ENCODE data around the gene ANGPT4. TPM values are rescaled to one million over a fixed set of nuclear protein-coding genes. Genes with fewer than 3 reads are reported as not detected.

The ANGPT4 gene
- total RNA-seq, 1 donor from 2014 or later = not detected

DNA sequence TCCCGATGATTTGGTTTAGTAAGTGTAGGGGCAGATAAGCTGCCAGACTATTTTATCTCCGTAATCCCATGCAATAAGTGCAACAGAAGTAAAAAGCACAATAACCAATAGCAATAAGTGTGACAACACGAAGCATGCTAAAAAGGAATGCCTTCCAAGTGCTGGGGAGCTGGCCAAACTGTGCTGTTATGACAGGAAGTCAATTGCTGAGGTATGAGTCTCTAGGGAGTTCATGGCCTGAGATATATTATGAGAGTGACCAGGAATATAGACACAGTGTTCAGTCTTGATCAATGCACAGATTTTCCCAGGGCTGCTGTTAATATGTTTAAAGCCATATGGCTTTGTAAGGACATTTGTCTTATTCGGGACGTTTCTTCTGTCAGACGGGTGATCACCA lies 10.5 kb upstream of the ANGPT4 start:
- H3K4me3 ChIP-seq (ENCODE audit: low read depth, low read length) = no peak overlapping the region
- TF ChIP-seq, protein P1, sequence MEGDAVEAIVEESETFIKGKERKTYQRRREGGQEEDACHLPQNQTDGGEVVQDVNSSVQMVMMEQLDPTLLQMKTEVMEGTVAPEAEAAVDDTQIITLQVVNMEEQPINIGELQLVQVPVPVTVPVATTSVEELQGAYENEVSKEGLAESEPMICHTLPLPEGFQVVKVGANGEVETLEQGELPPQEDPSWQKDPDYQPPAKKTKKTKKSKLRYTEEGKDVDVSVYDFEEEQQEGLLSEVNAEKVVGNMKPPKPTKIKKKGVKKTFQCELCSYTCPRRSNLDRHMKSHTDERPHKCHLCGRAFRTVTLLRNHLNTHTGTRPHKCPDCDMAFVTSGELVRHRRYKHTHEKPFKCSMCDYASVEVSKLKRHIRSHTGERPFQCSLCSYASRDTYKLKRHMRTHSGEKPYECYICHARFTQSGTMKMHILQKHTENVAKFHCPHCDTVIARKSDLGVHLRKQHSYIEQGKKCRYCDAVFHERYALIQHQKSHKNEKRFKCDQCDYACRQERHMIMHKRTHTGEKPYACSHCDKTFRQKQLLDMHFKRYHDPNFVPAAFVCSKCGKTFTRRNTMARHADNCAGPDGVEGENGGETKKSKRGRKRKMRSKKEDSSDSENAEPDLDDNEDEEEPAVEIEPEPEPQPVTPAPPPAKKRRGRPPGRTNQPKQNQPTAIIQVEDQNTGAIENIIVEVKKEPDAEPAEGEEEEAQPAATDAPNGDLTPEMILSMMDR (conservative IDR thresholded peaks at IDR 0.05; ENCODE audit: low read depth, low read length) = no peak
- DNase-seq (ENCODE audit: low read depth) = no peak

DNA sequence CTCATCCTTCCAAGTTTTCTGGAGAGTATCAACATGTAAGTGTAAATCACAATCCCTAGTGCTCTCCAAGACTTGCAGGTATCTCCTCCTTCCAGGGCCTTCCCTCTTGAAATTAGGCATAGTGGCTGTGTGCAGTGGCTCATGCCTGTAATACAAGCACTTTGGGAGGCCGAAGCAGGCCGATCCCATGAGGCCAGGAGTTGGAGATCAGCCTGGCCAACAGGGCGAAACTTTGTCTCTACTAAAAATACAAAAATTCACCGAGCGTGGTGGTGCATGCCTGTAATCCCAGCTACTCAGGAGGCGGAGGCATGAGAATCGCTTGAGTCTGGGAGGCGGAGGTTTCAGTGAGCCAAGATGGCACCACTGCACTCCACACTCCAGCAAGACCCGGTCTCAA lies 9.4 kb upstream of the ANGPT4 start:
- no peak overlapping the region for H3K4me3 ChIP-seq (ENCODE audit: low read depth, low read length)
- no peak for DNase-seq (ENCODE audit: low read depth)
- TF ChIP-seq, protein P1 (conservative IDR thresholded peaks at IDR 0.05; ENCODE audit: low read depth, low read length) = no peak

DNA sequence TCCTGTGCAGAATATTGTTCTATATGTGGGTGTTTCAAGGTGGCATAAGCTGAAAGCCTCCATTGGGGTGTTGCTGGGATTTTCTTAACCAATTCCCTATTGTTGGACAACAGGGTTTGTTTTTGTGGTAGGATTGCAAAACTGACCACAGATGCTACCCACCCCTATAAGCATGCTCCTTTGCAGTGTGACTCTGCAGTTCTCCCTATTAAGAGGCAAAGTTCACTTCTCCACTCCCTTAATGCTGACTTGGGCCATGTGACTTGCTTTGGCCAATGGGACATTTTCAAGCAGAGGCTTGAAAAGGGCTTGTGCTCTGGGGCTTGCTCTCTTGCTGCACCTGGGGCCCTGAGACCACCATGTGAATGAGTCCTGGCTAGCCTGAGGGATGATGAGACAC lies 8.5 kb upstream of the ANGPT4 start:
- no peak overlapping the region for H3K4me3 ChIP-seq (ENCODE audit: low read depth, low read length)
- no peak for DNase-seq (ENCODE audit: low read depth)
- TF ChIP-seq, protein P1 (conservative IDR thresholded peaks at IDR 0.05; ENCODE audit: low read depth, low read length) = no peak

DNA sequence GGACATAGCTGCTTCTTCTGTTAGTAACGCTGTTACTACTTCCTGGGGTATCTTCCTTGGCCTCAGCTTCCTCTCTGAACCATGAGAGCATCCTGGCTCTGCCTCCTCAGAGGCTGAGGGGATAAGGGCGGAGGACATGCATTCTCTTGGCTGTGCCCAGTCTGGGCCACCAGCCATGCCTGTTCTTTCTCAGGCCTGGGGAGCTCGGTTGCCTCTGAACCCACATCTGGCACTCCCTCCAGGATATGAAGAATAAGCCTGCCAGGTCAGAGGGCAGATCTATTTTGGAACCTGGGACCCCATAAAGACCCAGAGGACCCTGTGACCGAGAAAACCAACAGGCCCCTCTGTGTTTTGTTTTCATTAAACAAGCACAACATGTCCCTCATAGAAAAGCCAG lies 6.6 kb upstream of the ANGPT4 start:
- no peak for DNase-seq (ENCODE audit: low read depth)
- H3K4me3 ChIP-seq (ENCODE audit: low read depth, low read length) = no peak overlapping the region
- TF ChIP-seq, protein P1 (conservative IDR thresholded peaks at IDR 0.05; ENCODE audit: low read depth, low read length) = no peak

DNA sequence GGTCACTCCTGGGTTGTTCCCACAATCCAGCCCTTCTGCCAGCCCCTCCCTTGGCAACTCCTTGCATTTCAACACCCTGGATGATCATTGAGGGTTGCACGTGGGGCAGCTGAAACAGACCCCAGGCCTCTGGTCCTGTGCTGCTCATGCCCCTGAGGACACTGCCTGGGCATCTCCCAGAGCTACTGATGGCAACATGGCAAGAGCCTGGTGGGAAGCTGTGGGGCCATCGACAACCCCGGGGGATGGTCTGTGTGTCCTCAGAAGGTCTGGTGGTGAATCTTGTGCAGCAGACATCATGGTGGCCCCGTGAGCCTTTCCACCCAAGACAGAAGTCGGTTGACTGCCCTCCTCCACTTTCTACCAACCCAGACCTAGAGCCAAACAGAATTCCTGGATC lies 4.9 kb upstream of the ANGPT4 start:
- TF ChIP-seq, protein P1 (conservative IDR thresholded peaks at IDR 0.05; ENCODE audit: low read depth, low read length) = no peak
- H3K4me3 ChIP-seq (ENCODE audit: low read depth, low read length) = no peak overlapping the region
- DNase-seq (ENCODE audit: low read depth) = no peak

DNA sequence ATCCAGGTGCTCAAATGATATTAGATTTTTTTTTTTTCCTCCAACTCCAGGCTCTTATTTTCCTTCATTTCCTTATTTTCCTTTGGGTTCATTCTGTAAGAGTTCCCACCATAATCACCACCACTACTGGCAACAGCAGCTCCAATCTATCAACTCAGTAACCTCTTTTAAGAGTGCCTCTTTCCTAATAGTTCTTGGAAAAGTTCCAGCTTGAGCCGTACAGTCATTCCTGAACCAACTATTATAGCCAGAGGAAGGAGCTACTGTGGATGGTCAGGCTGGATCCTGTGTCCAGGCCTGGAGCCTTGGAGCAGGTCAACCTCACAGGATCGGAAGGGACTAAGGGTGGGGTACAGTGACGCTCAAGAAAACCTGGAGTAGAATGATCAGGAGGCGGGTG lies 4.2 kb upstream of the ANGPT4 start:
- TF ChIP-seq, protein P1 (conservative IDR thresholded peaks at IDR 0.05; ENCODE audit: low read depth, low read length) = no peak
- H3K4me3 ChIP-seq (ENCODE audit: low read depth, low read length) = no peak overlapping the region
- no peak for DNase-seq (ENCODE audit: low read depth)

DNA sequence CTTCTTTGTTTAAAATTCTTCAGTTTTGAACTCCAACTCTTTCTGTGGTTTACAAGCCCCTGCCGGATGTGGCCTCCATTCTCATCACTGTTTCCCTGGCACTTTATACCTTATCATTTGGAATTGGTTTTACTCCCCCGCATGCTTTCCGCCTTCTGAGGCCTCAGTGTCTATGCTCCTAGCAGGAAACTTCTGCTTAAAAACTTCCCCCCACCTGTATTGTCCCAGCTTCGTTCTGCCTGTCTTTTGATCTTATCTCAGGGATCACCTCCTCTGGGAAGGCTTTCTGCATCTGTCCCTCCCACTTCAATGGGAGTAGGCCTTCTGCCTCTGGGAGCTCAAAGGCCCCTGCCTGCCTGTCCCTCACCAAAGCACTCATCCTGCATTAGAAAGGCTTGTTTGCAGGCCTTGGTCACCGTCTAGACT lies 3.4 kb upstream of the ANGPT4 start:
- TF ChIP-seq, protein P1 (conservative IDR thresholded peaks at IDR 0.05; ENCODE audit: low read depth, low read length) = no peak
- no peak for DNase-seq (ENCODE audit: low read depth)
- no peak overlapping the region for H3K4me3 ChIP-seq (ENCODE audit: low read depth, low read length)

Measured in epithelial cell of proximal tubule (primary cell).